ENCODE results near the gene GPBP1L1.
A peak's percentile ranks its signal among the peaks of the same experiment; 100 is the strongest.
"Not testable (repeated sequence)": the region's sequence is repeated elsewhere in the genome, so short reads cannot be mapped to it uniquely, and the experiment has no call there.

Gene GPBP1L1

DNA sequence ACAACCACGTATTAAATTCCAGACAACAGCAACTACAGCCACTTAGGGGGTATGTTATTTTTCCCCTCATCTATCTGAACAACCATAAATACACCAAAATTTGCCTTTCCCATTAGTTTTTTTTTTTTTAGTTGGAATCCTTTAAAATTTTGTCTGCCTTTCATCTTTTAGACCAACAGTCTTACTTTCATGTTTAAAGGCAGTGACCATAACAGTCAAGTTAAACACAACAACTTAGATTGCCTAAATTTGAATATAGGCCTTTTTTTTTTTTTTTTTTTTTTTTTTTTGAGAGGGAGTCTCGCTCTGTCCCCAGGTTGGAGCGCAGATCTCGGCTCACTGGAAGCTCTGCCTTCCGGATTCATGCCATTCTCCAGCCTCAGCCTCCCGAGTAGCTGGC is 3.4 kb downstream of the GPBP1L1 start:
- DNase-seq, result no peak
- H3K4me3 ChIP-seq (ENCODE audit: control insufficient read depth in 1 of 7, extremely low read depth in 1 of 7, insufficient read depth in 4 of 7, low read depth in 2 of 7, low read length in 6 of 7), result peak overlapping the region in 1 of 7 experiments; percentile 34
- peak overlapping the region in 1 of 2 experiments; percentile 32 for H3K27ac ChIP-seq (ENCODE audit: insufficient read depth in 1 of 2, low read depth in 1 of 2, low read length in 2 of 2, poor library complexity in 1 of 2, severe bottlenecking in 2 of 2)
- no peaks in the 10 kb centered on the region for H3K36me3 ChIP-seq (ENCODE audit: control insufficient read depth in 4 of 4, insufficient read depth in 4 of 4, low read length in 3 of 4)
- ChIA-PET POLR2A (no interaction called here), CTCF (interaction anchor here (3.0 kb wide), 1 partner anchor 15 kb away, joined by 10 read pairs; no protein-coding TSS in a partner anchor)
- H3K4me1 ChIP-seq (ENCODE audit: control extremely low read depth in 1 of 4, control insufficient read depth in 4 of 4, insufficient read depth in 4 of 4, low read length in 3 of 4), result peaks cover 12 to 67% (median 44%) of the 10 kb centered on the region in 4 experiments
- 80% methylated on average over 1 of the region's 6 CpGs for WGBS (ENCODE audit: insufficient coverage)
- no peaks in the 10 kb centered on the region for H3K9me3 ChIP-seq (ENCODE audit: control extremely low read depth in 1 of 5, control insufficient read depth in 4 of 5, insufficient read depth in 2 of 5, low read depth in 1 of 5, low read length in 4 of 5)
- no peaks in the 10 kb centered on the region for H3K27me3 ChIP-seq (replicated peaks in 2 of 5; ENCODE audit: control insufficient read depth in 4 of 5, insufficient read depth in 5 of 5, low read length in 4 of 5)

DNA sequence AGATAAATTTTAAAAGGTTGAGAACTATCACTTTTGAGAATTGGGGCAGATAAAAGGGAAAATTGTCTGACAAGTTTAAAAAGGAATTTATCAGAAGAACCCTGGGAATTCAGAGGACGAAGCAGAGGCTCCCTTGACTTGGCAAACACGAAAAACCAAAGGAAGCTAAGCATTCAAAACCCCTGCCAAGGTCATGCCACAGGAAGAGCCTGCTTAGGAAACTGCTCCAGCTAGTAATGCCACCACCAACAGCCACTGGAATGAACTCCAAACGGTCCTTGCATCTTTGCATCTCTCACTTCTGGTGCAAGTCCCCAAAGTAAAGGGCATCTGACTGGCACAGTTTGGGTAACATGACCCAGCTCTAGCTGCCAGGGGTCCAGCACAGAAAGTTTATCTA is 7.2 kb downstream of the GPBP1L1 start:
- Histone ChIP-seq H3K4me3 (ENCODE audit: control insufficient read depth in 1 of 7, extremely low read depth in 1 of 7, insufficient read depth in 4 of 7, low read depth in 2 of 7, low read length in 6 of 7) (peak overlapping the region in 4 of 7 experiments; percentile 15 to 48 (median 29)), H3K36me3 (ENCODE audit: control insufficient read depth in 4 of 4, insufficient read depth in 4 of 4, low read length in 3 of 4) (peaks cover 4 to 7% (median 5%) of the 10 kb centered on the region in 4 experiments), H3K4me1 (ENCODE audit: control extremely low read depth in 1 of 4, control insufficient read depth in 4 of 4, insufficient read depth in 4 of 4, low read length in 3 of 4) (peaks cover 2 to 63% (median 34%) of the 10 kb centered on the region in 4 experiments), H3K27me3 (replicated peaks in 2 of 5; ENCODE audit: control insufficient read depth in 4 of 5, insufficient read depth in 5 of 5, low read length in 4 of 5) (no peaks in the 10 kb centered on the region), H3K27ac (ENCODE audit: insufficient read depth in 1 of 2, low read depth in 1 of 2, low read length in 2 of 2, poor library complexity in 1 of 2, severe bottlenecking in 2 of 2) (peak overlapping the region in 1 of 2 experiments; percentile 43), H3K9me3 (ENCODE audit: control extremely low read depth in 1 of 5, control insufficient read depth in 4 of 5, insufficient read depth in 2 of 5, low read depth in 1 of 5, low read length in 4 of 5) (no peaks in the 10 kb centered on the region)
- POLR2A ChIA-PET, result no interaction called here
- CTCF ChIA-PET, result interaction anchor here (0.9 to 1.4 kb wide), 2 partner anchors 22 to 26 kb away, joined by 3 read pairs; no protein-coding TSS in a partner anchor
- peak in 2 of 3 donors; percentile 21 to 41 for DNase-seq
- 5% methylated on average over 3 of the region's 3 CpGs for WGBS (ENCODE audit: insufficient coverage)

DNA sequence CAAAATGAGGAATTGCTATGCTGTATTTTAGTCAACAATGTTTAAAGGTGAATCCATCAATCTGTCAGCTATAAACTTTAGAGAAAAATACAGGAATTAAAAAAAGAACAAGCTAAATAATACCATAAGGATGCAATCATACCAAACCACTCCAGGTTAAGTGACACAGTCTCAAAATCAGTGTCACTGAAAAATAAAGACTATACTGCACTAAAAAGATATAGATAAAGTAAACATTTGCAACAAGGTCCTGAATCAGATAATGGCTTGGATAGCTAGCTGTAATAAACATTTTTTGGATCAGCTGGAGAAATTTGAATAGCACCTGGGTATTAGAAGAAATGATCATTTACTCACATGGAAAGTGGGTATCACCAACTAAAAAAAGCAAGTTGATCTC is 7.8 kb downstream of the GPBP1L1 start:
- POLR2A ChIA-PET, result interaction anchor here (0.5 to 1.5 kb wide), 2 partner anchors 8 to 122 kb away, joined by 3 read pairs; partner anchors contain the start of gene GPBP1L1
- Histone ChIP-seq H3K27me3 (replicated peaks in 2 of 5; ENCODE audit: control insufficient read depth in 4 of 5, insufficient read depth in 5 of 5, low read length in 4 of 5) (no peaks in the 10 kb centered on the region), H3K36me3 (ENCODE audit: control insufficient read depth in 4 of 4, insufficient read depth in 4 of 4, low read length in 3 of 4) (peaks cover 4 to 12% (median 7%) of the 10 kb centered on the region in 4 experiments), H3K4me1 (ENCODE audit: control extremely low read depth in 1 of 4, control insufficient read depth in 4 of 4, insufficient read depth in 4 of 4, low read length in 3 of 4) (peaks cover 2 to 59% (median 31%) of the 10 kb centered on the region in 4 experiments), H3K4me3 (ENCODE audit: control insufficient read depth in 1 of 7, extremely low read depth in 1 of 7, insufficient read depth in 4 of 7, low read depth in 2 of 7, low read length in 6 of 7) (peak overlapping the region in 1 of 7 experiments; percentile 16), H3K27ac (ENCODE audit: insufficient read depth in 1 of 2, low read depth in 1 of 2, low read length in 2 of 2, poor library complexity in 1 of 2, severe bottlenecking in 2 of 2) (peak overlapping the region in 1 of 2 experiments; percentile 43), H3K9me3 (ENCODE audit: control extremely low read depth in 1 of 5, control insufficient read depth in 4 of 5, insufficient read depth in 2 of 5, low read depth in 1 of 5, low read length in 4 of 5) (no peaks in the 10 kb centered on the region)
- DNase-seq, result no peak
- CTCF ChIA-PET, result interaction anchor here (0.9 to 1.4 kb wide), 3 partner anchors 13 to 109 kb away, joined by 3 to 4 read pairs (median 3); no protein-coding TSS in a partner anchor

DNA sequence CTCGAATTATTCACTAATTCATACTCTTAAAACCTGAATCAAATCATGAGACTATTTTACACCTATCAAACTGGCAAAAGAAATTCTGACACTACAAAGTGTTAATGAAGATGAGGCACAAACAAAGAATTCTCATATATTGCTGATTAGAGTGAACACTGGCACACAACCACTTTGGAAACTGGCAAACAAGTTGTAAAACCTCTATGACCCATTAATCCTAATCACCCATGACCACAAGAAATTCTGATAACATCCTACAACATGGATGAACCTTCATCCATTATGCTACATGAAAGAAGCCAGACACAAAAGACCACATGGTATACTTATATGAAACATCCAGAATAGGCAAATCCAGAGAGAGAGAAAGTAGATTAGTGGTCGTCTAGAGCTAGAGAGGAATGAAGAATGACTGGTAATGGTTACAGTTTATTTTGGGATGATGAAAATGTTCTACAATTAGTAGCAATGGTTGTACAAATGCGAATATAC is 8.5 kb downstream of the GPBP1L1 start:
- ChIA-PET POLR2A (interaction anchor here (0.5 to 1.5 kb wide), 2 partner anchors 8 to 123 kb away, joined by 3 read pairs; partner anchors contain the start of gene GPBP1L1), CTCF (interaction anchor here (0.9 to 1.4 kb wide), 2 partner anchors 13 to 108 kb away, joined by 3 to 4 read pairs; no protein-coding TSS in a partner anchor)
- WGBS (ENCODE audit: insufficient coverage), result no CpG with 5 or more reads among the region's 3 CpGs
- H3K4me1 ChIP-seq (ENCODE audit: control extremely low read depth in 1 of 4, control insufficient read depth in 4 of 4, insufficient read depth in 4 of 4, low read length in 3 of 4), result peaks cover 2 to 53% (median 28%) of the 10 kb centered on the region in 4 experiments
- H3K9me3 ChIP-seq (ENCODE audit: control extremely low read depth in 1 of 5, control insufficient read depth in 4 of 5, insufficient read depth in 2 of 5, low read depth in 1 of 5, low read length in 4 of 5), result no peaks in the 10 kb centered on the region
- DNase-seq, result no peak
- H3K4me3 ChIP-seq (ENCODE audit: control insufficient read depth in 1 of 7, extremely low read depth in 1 of 7, insufficient read depth in 4 of 7, low read depth in 2 of 7, low read length in 6 of 7), result no peak overlapping the region
- no peak overlapping the region for H3K27ac ChIP-seq (ENCODE audit: insufficient read depth in 1 of 2, low read depth in 1 of 2, low read length in 2 of 2, poor library complexity in 1 of 2, severe bottlenecking in 2 of 2)
- no peaks in the 10 kb centered on the region for H3K27me3 ChIP-seq (replicated peaks in 2 of 5; ENCODE audit: control insufficient read depth in 4 of 5, insufficient read depth in 5 of 5, low read length in 4 of 5)
- H3K36me3 ChIP-seq (ENCODE audit: control insufficient read depth in 4 of 4, insufficient read depth in 4 of 4, low read length in 3 of 4), result peaks cover 4 to 12% (median 9%) of the 10 kb centered on the region in 4 experiments

DNA sequence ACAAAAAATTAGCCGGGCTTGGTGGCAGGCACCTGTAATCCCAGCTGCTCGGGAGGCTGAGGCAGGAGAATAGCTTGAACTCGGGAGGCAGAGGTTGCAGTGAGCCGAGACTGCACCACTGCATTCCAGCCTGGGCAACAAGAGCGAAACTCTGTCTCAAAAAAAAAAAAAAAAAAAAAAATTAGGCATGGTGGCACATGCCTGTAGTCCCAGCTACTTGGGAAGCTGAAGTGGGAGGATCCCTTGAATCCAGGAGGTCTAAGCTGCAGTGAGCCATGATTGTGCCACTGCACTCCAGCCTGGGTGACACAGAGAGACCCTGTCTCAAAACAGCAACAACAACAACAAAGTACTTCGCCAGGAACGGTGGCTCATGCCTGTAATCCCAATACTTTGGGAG is 9.8 kb downstream of the GPBP1L1 start:
- peaks cover 4 to 13% (median 10%) of the 10 kb centered on the region in 4 experiments for H3K36me3 ChIP-seq (ENCODE audit: control insufficient read depth in 4 of 4, insufficient read depth in 4 of 4, low read length in 3 of 4)

DNA sequence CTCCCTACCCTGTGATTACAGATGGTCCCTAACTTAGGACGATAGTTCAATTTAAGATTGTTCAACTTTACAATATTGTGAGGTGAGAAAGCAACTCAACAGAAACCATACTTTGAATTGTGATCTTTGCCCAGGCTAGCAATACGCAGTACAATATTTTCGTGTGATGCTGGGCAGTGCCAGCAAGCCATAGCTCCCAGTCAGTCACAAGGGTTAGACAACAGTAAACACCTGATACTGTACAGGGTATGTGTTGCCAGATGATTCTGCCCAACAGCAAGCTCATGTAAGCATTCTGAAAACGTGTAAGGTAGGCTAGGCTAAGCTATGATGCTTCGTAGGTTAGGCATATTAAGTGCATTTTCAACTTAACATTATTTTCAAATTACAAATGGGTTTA is 11.9 kb downstream of the GPBP1L1 start:
- POLR2A ChIA-PET, result interaction anchor here (0.6 to 1.6 kb wide), 2 partner anchors 12 to 21 kb away, joined by 3 to 5 read pairs; partner anchors contain the start of gene GPBP1L1

More for the DNA sequence above, 9.8 kb downstream of the GPBP1L1 start:
- H3K9me3 ChIP-seq (ENCODE audit: control extremely low read depth in 1 of 5, control insufficient read depth in 4 of 5, insufficient read depth in 2 of 5, low read depth in 1 of 5, low read length in 4 of 5); H3K27ac ChIP-seq (ENCODE audit: insufficient read depth in 1 of 2, low read depth in 1 of 2, low read length in 2 of 2, poor library complexity in 1 of 2, severe bottlenecking in 2 of 2); H3K27me3 ChIP-seq (replicated peaks in 2 of 5; ENCODE audit: control insufficient read depth in 4 of 5, insufficient read depth in 5 of 5, low read length in 4 of 5); DNase-seq: not testable (repeated sequence)
- peaks cover 2 to 41% (median 21%) of the 10 kb centered on the region in 4 experiments for H3K4me1 ChIP-seq (ENCODE audit: control extremely low read depth in 1 of 4, control insufficient read depth in 4 of 4, insufficient read depth in 4 of 4, low read length in 3 of 4)
- H3K4me3 ChIP-seq (ENCODE audit: control insufficient read depth in 1 of 7, extremely low read depth in 1 of 7, insufficient read depth in 4 of 7, low read depth in 2 of 7, low read length in 6 of 7), result peak overlapping the region in 1 of 7 experiments; percentile 19
- CTCF ChIA-PET, result interaction anchor here (0.6 kb wide), 1 partner anchor 94 kb away, joined by 4 read pairs; no protein-coding TSS in a partner anchor
- POLR2A ChIA-PET, result interaction anchor here (0.6 to 0.8 kb wide), 2 partner anchors 122 to 347 kb away, joined by 3 read pairs; no protein-coding TSS in a partner anchor
- 100% methylated on average over 3 of the region's 7 CpGs for WGBS (ENCODE audit: insufficient coverage)

DNA sequence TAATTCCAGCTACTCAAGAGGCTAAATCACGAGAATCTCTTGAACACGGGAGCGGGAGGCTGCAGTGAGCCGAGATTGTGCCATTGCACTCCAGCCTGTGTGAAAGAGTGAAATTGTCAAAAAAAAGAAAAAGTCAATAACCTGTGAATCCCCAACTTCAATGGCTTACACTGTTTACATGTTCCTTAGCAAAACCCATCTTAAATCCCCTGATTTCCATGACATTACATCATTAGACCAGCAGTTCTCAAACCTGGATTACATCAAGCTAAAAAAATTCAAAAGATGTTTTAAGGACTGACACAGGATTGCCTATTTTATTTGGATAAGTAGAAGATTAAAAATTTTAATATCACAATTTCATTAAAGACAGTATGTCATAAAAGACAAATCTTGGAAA is 12.4 kb downstream of the GPBP1L1 start:
- H3K4me1 ChIP-seq (ENCODE audit: control extremely low read depth in 1 of 4, control insufficient read depth in 4 of 4, insufficient read depth in 4 of 4, low read length in 3 of 4), result peaks cover 0 to 24% (median 5%) of the 10 kb centered on the region in 4 experiments
- no peak overlapping the region for H3K4me3 ChIP-seq (ENCODE audit: control insufficient read depth in 1 of 7, extremely low read depth in 1 of 7, insufficient read depth in 4 of 7, low read depth in 2 of 7, low read length in 6 of 7)
- ChIA-PET CTCF (interaction anchor here (2.8 kb wide), 1 partner anchor 12 kb away, joined by 7 read pairs; the partner anchor contains the start of gene GPBP1L1), POLR2A (interaction anchor here (1.3 kb wide), 1 partner anchor 19 kb away, joined by 3 read pairs; no protein-coding TSS in a partner anchor)
- no peak overlapping the region for H3K27ac ChIP-seq (ENCODE audit: insufficient read depth in 1 of 2, low read depth in 1 of 2, low read length in 2 of 2, poor library complexity in 1 of 2, severe bottlenecking in 2 of 2)
- no peak for DNase-seq
- 100% methylated on average over 1 of the region's 4 CpGs for WGBS (ENCODE audit: insufficient coverage)
- H3K9me3 ChIP-seq (ENCODE audit: control extremely low read depth in 1 of 5, control insufficient read depth in 4 of 5, insufficient read depth in 2 of 5, low read depth in 1 of 5, low read length in 4 of 5), result no peaks in the 10 kb centered on the region
- peaks cover 4 to 18% (median 11%) of the 10 kb centered on the region in 4 experiments for H3K36me3 ChIP-seq (ENCODE audit: control insufficient read depth in 4 of 4, insufficient read depth in 4 of 4, low read length in 3 of 4)
- H3K27me3 ChIP-seq (replicated peaks in 2 of 5; ENCODE audit: control insufficient read depth in 4 of 5, insufficient read depth in 5 of 5, low read length in 4 of 5), result no peaks in the 10 kb centered on the region

More for the DNA sequence above, 11.9 kb downstream of the GPBP1L1 start:
- Histone ChIP-seq H3K4me1 (ENCODE audit: control extremely low read depth in 1 of 4, control insufficient read depth in 4 of 4, insufficient read depth in 4 of 4, low read length in 3 of 4) (peaks cover 1 to 28% (median 9%) of the 10 kb centered on the region in 4 experiments), H3K27me3 (replicated peaks in 2 of 5; ENCODE audit: control insufficient read depth in 4 of 5, insufficient read depth in 5 of 5, low read length in 4 of 5) (no peaks in the 10 kb centered on the region), H3K9me3 (ENCODE audit: control extremely low read depth in 1 of 5, control insufficient read depth in 4 of 5, insufficient read depth in 2 of 5, low read depth in 1 of 5, low read length in 4 of 5) (no peaks in the 10 kb centered on the region), H3K4me3 (ENCODE audit: control insufficient read depth in 1 of 7, extremely low read depth in 1 of 7, insufficient read depth in 4 of 7, low read depth in 2 of 7, low read length in 6 of 7) (no peak overlapping the region), H3K36me3 (ENCODE audit: control insufficient read depth in 4 of 4, insufficient read depth in 4 of 4, low read length in 3 of 4) (peaks cover 4 to 18% (median 11%) of the 10 kb centered on the region in 4 experiments), H3K27ac (ENCODE audit: insufficient read depth in 1 of 2, low read depth in 1 of 2, low read length in 2 of 2, poor library complexity in 1 of 2, severe bottlenecking in 2 of 2) (no peak overlapping the region)
- no peak for DNase-seq
- WGBS (ENCODE audit: insufficient coverage), result 100% methylated on average over 2 of the region's 5 CpGs
- CTCF ChIA-PET, result interaction anchor here (2.8 kb wide), 1 partner anchor 12 kb away, joined by 7 read pairs; the partner anchor contains the start of gene GPBP1L1

Data from common myeloid progenitor, CD34-positive (primary cell).